GM18526 (cell line): Measurements from ENCODE around the gene SESN3.

Source experiments
- POLR2A ChIP-seq: IDR thresholded peaks from 3 replicates; pipeline ENCODE4 v1.6.1; 2011; ENCODE audit not compliant: insufficient read length; ENCODE audit errors: extremely low read depth

SESN3 gene

DNA sequence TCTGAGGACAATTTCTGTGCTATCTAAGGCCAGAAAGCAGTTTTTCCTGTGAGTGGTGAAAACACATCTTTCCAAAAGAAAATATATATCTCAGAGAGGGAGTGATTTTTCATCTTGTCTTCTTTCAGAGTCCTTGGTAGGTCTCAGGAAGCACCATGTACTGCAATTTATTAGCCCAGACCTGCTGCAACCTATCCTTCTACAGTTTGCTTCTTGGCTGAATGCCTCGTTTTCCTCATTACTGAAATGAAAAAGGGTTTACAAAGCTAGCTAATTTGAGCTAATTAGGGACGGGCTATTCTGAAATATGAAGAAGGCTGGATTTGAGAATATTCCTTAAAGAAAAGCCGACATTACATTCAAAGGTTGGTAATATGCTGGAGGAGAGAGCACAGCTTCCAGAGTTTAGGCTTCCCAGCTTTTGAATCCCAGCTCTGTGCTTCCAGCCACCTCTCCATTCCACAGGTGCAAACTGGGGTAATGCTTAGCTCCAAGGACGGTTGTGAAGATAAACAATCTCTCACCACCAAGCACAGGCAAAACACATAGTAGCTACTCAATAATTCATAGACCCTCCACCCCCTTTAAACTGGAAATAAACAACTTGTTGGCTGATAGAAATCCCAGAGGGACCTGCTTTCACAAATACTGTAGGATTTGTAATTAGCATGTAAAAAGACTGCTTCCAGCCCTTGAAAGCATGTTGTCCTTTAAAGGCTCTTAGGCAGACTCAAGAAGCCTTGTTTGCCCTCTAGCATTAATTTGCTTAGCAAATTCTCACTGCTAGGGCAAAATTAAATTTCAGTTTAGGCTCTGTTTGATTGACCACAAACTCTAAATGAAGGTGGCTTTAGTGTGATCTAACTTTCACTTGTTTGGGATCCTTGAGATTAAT is 24.5 kb upstream of the SESN3 start:
- TF ChIP-seq POLR2A = no peak

DNA sequence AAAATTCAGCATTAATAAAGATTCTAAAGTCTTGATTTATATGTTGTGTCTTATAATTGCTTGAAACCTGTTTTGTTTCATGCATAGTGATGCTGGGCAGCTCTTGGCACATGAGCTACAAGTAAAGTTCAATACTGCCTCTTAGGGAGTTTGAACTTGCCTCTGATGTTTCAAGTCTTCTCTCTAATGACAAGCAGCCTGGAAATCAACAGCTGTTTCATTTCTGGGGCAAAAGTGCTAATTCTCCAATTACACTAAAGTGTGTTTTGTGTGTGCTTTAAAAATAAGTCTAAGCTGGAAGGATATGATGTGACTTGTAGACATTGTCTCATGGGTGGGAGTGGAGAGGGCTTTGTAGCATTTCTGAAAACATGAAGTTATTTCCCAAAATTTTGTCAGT is 23.7 kb upstream of the SESN3 start:
- no peak for TF ChIP-seq POLR2A

DNA sequence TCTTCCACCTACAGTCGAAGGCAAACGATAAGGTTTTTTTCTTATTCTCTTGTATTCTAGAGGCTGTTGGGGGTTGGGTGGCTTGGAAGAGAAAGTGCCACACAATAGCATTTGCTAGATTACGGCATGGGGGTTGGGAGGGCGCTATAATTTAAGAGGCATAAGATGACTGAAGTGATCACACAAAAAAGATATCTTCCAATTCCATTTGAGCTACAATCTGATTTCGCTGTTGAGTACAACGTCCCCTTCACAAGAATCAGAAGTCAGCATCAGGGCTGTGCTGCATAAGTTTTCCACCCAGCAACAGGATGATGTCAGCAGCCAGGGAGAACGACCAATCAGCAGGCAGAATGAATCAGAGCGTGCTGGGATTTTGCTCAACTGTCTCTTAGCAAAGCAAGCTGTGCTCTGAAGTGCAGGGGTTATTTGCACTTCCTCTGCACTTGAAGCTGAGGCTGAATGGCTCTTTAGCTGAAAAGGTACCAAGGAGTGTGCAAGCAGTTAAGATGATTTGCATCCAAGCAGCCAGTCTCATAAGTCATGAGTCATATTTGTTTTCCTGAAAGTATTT is 23.2 kb upstream of the SESN3 start:
- peak; percentile 32 for TF ChIP-seq POLR2A

DNA sequence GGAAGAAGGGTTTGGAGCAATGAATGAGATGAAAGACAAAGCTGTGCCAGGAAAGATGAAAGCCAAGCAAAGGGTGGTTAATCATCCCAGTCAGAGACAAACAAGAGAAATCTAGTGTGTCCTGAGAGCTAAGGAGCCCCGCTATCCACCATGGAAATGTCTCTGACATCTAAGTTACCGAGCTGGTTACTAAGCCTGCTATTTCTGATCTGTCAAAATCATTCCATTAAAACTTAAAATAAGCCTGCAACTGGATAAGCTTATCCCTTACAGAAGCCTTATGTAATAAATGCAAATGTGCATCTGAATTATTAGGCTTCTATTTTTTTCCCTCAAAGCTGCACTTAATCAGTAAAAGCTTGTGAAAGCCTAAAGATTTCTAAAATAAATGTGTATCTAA is 22.1 kb upstream of the SESN3 start:
- TF ChIP-seq POLR2A = no peak

DNA sequence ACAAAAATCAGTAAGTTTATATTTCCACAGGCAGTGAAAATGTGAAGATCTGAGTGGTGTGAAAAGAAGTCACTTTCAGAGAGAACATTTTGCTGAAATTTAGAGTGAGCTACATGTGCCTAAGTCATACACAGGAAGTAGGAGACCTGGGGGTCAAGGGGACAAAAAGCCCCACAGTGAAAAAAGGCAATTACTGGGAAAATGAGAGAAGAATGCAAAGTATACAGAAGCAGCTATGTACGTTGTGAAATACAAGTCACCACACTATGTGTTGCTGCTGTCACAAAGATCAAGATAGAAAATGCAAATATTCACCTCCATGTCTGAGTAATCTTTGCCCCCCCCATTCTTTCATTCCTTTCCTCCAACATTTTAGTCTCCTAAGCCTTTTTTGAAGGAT is 21.6 kb upstream of the SESN3 start:
- no peak for TF ChIP-seq POLR2A

DNA sequence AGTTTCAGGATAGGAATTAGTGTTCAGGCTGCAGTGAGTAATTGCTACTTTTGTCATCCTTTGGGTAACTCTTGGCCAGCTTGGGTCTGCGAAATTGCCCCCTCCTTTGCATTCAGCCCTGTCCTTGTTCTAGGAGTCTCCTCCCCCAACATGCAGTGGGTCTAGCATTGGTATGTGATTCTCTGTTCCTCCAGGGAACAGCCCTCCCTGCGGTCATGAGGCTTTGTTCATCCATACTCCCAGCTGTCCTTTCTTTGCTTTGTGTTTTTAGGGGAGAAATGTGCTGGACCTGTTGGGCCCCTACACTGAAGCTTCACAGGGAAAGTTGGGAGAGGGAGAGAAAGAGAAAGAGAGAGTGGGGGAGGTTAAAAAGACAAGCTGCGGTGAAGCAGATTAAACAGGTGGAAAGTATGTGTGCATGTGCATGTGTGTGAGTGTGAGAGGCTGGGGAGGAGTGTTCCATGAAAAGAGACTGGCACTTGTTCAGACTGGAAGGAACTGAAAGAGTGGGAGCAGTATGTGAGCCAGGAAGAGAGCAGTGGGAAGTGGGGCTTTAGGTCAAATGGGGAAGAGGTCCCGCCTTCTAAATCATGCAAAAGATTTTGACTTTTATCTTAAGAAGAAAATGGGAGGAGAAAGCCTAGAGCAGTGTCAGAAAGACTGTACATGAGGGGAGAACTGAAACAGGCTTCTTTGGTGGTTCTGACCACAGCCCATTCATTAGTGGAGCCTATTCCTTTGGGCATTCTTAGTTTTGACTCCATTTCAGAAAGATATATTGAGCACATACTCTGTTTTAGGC is 17.9 kb upstream of the SESN3 start:
- TF ChIP-seq POLR2A = no peak

DNA sequence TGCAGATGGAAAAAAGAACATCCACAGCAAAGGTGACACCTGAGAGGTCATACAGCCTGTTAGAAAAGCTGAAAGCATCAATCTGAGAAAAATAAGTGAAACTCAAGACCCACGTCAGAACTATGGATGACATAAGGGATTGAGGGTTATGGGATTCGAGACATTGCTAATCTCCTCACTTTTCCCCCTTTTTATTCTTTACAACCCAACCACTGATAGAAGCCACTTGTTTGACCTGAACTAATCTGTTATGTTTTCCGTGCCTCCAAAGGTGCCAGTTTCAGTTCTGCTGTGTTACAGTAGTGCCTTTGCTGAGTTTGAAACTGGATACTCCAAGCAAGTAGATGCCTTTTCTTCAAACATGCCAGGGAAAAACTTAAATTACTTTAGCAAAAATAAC is 16.9 kb upstream of the SESN3 start:
- no peak for TF ChIP-seq POLR2A

DNA sequence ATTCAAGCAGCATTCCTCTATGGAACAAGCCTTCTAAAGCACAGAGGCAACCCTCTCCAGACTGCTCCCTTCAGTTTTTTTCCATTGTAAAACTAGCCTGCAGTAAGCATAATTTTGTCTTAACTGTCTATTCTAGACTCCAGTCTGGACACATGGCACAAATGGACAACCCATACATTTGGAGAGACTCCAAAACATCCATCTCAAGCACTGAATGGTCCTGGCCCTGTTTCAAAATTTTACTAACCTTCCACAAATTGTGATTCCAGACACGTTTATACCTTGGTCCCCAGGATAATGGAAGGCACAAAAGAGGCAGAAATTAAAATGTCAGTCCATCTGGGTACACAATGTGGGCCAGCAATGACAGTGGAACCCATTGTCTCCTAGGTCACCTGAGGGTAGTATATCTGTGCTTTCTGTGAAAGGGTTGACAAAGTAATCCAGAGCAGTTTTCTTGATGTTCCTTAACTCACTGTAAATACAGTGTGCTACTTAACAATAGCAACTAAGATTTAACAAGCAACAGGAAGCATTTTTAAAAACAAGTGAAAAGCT is 16.2 kb upstream of the SESN3 start:
- no peak for TF ChIP-seq POLR2A

DNA sequence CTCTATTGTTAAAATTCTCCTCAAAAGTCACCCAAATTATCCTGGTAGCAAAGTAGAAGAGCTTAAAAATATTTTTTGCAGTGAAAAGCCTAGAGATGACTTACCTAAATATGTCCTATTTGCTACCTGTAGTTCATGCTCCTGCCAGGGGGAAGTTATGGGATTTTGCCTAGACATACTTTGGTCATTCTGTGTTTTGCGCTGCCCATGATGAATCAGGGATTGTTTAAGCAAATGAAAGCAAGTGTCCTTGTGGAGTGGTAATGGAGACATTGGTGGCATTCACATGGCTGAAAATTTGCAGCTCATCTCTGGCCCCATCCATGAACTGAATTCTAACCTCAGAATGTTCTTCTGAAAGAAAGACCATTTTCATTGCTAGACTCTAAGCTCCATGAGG is 14.6 kb upstream of the SESN3 start:
- TF ChIP-seq POLR2A = no peak

DNA sequence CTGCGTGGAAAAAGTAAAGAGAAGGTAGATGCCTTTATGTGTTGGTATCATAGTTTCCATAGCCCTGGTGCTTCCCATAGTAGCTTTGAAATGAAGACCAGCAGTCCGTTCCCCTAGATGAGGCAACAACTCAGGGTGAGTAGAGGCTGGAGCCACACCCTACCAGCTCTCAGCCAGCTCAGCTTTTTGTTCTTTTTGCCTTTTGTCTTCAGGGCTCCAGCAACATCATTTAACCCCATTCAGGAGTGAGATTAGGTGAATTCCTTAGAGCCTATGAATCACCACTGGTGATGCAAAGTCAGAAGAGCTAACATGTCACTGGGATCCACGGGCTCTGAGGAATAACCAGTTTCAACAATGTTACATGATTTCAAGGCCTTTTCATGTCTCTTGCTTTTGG is 14.0 kb upstream of the SESN3 start:
- no peak for TF ChIP-seq POLR2A

DNA sequence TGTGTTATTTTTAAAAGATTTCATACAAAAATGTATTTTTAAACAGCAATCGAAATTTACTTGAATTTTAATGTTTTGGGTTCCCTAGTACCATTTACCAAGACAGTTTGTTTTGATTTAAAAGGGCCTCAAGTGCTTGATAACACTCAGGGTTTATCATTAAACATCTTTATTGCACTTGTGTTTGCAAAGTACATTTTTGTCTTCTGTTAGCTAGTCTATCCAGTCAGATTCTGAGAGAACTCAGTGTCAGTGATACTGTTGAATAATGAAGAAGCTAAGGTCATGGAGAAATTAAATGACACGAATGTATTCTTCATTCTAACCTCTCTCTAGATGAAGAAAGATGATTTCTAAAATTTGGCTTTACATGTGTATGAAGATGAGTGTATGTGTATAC is 12.7 kb upstream of the SESN3 start:
- no peak for TF ChIP-seq POLR2A

DNA sequence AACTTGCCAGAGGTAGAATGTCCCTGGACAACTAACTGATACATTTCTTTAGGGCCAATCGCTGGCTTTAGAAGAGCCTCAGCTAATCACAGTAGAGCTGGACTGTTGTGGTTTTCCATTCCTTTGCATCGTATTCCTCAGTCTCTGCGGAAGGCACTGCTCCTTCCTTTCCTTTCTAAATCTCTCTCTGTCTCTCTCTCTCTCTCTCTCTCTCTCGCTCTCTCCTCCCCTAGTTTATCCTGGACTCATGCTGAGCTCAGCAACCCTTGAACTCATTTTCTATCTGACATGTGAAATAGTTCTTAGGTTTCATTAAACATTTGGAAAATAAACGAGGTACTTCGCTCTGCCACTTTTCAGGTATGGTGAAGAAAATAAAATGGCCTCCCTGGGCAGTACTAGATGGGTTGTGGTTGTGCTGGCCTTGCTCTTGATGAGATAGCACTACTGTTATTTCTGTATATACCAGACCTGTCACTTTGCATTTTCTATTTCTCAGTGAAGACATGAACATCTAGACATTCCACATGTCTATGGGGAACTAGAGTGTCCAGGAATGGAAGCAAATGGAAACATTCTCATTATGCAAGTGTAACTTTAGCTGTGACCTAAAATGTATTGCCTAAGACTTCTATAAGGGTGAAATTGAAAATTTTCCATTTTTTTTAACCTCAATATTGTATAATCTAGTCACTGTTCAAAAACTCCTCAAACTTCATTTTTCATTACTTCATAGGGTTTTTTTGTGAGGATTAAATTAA is 12.0 kb upstream of the SESN3 start:
- no peak for TF ChIP-seq POLR2A

DNA sequence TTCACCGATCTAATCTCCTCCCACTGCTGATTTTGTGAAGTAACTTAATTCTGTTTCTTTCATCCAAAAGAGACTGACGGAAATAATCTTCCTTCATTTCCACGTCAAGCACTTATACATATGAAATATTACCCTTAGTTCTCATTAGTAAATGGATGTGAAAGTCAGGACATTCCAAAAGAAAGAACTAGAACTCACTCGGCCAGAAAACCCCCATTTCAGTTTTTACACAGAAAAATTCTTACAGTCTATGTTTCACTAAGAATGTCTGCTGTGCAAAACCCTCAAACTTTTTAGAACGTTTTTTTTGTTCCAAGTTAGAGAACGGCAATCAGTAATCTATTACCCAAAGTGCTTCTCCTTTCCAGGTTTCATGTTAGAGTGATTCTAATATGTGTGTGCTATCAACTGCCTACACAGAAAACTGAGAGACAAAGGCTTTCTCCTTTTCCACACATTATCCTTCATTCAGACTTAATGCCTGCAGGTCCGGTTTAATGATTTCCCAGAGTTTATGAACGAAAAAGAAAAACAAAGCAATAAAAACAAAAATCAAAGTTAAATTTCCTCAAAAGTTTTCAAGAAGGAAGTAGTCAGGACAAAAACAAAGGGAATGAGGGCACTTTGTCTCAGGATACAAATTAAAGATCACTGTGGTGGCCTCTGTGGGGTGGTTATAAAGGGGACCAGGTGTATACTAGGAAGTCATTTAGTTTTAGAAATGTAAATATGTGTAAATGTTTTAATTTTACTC is 11.3 kb upstream of the SESN3 start:
- TF ChIP-seq POLR2A = no peak

DNA sequence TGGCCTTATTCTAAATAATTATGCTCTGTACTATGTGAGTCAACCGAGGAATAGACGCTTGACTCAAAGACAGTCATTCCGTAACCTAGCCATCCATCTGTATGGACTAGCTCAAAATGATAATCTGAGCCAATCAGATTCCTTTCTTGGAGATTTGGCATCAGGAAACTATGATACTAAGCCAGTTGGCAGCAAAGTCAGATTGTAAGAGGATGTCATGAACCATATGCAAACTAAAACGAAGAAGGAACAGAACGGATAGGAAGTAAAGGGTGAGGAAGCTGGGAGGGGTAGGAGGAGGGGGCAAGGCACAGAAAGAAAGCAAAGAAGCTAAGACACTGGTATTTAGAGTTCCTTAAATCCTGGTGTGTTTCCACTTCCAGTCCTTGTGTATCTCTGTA is 10.7 kb upstream of the SESN3 start:
- no peak for TF ChIP-seq POLR2A
